GM23248 (cell line): ENCODE measurements around the gene CTNNB1.

ENCODE experiments used
- EZH2 ChIP-seq: fragments of 200-600 bp; sonication (generic); IDR thresholded peaks from 2 replicates; pipeline ENCODE4 v1.6.1; 2018; ENCODE audit warnings: antibody characterized with exemption, mild to moderate bottlenecking; ENCODE audit not compliant: insufficient read depth, poor library complexity, severe bottlenecking
- EZH2phosphoT487 ChIP-seq: fragments of 200-600 bp; sonication (generic); IDR thresholded peaks from 2 replicates; pipeline ENCODE4 v1.6.1; 2018; ENCODE audit warnings: antibody characterized with exemption, moderate library complexity, mild to moderate bottlenecking, low read depth; ENCODE audit not compliant: insufficient read depth

GRCh38 chr3:41216422-41216821 lies 17.1 kb downstream of the CTNNB1 start:
- TF ChIP-seq EZH2phosphoT487 (no peak), EZH2 (no peak)
